ENCODE data around the gene CLASP1. TPM values are rescaled to one million over a fixed set of nuclear protein-coding genes. Genes with fewer than 3 reads are reported as not detected.
"Not testable (repeated sequence)": the region's sequence is repeated elsewhere in the genome, so short reads cannot be mapped to it uniquely, and the experiment has no call there.

The CLASP1 gene
- total and polyA plus RNA-seq, 2 donors, result 25.4 to 109 TPM

- no peak overlapping the region for H3K27ac ChIP-seq (ENCODE audit: low read depth)
- no peaks in the 10 kb centered on the region for H3K4me1 ChIP-seq (ENCODE audit: insufficient read depth)
- no peak for DNase-seq (ENCODE audit: extremely low spot score)
- H3K4me3 ChIP-seq (ENCODE audit: low read depth, low read length), result no peak overlapping the region
- H3K36me3 ChIP-seq (ENCODE audit: insufficient read depth), result peaks cover 4% of the 10 kb centered on the region
- WGBS, result 95% methylated on average over 5 of the region's 5 CpGs
Measured at GRCh38 chr2:121387591-121388325, 261.5 kb downstream of the CLASP1 start.

GRCh38 chr2:121386707-121387106 is 262.6 kb downstream of the CLASP1 start:
- peaks cover 4% of the 10 kb centered on the region for H3K36me3 ChIP-seq (ENCODE audit: insufficient read depth)
- no peak overlapping the region for H3K27ac ChIP-seq (ENCODE audit: low read depth)
- WGBS, result 58% methylated on average over 2 of the region's 2 CpGs
- H3K4me1 ChIP-seq (ENCODE audit: insufficient read depth), result no peaks in the 10 kb centered on the region
- no peak overlapping the region for H3K4me3 ChIP-seq (ENCODE audit: low read depth, low read length)
- DNase-seq (ENCODE audit: extremely low spot score), result no peak

GRCh38 chr2:121386102-121386501 is 263.2 kb downstream of the CLASP1 start:
- Histone ChIP-seq H3K36me3 (ENCODE audit: insufficient read depth) (peaks cover 4% of the 10 kb centered on the region), H3K4me1 (ENCODE audit: insufficient read depth) (no peaks in the 10 kb centered on the region), H3K27ac (ENCODE audit: low read depth) (no peak overlapping the region), H3K4me3 (ENCODE audit: low read depth, low read length) (no peak overlapping the region)
- no peak for DNase-seq (ENCODE audit: extremely low spot score)

GRCh38 chr2:121382744-121383143 is 266.5 kb downstream of the CLASP1 start:
- H3K27ac ChIP-seq (ENCODE audit: low read depth), result no peak overlapping the region
- H3K36me3 ChIP-seq (ENCODE audit: insufficient read depth), result peaks cover 5% of the 10 kb centered on the region
- 85% methylated on average over 4 of the region's 4 CpGs for WGBS
- H3K4me1 ChIP-seq (ENCODE audit: insufficient read depth), result no peaks in the 10 kb centered on the region
- no peak for DNase-seq (ENCODE audit: extremely low spot score)
- H3K4me3 ChIP-seq (ENCODE audit: low read depth, low read length), result no peak overlapping the region

- DNase-seq (ENCODE audit: extremely low spot score), result no peak
- no peaks in the 10 kb centered on the region for H3K4me1 ChIP-seq (ENCODE audit: insufficient read depth)
- 60% methylated on average over 5 of the region's 5 CpGs for WGBS
- peaks cover 4% of the 10 kb centered on the region for H3K36me3 ChIP-seq (ENCODE audit: insufficient read depth)
- H3K4me3 ChIP-seq (ENCODE audit: low read depth, low read length), result no peak overlapping the region
- no peak overlapping the region for H3K27ac ChIP-seq (ENCODE audit: low read depth)
Measured at GRCh38 chr2:121377646-121378045, 271.6 kb downstream of the CLASP1 start.

- H3K36me3 ChIP-seq (ENCODE audit: insufficient read depth), result peaks cover 4% of the 10 kb centered on the region
- no peaks in the 10 kb centered on the region for H3K4me1 ChIP-seq (ENCODE audit: insufficient read depth)
- DNase-seq (ENCODE audit: extremely low spot score), result no peak
- 89% methylated on average over 5 of the region's 5 CpGs for WGBS
- H3K4me3 ChIP-seq (ENCODE audit: low read depth, low read length), result no peak overlapping the region
- H3K27ac ChIP-seq (ENCODE audit: low read depth), result no peak overlapping the region
Measured at GRCh38 chr2:121376535-121377250, 272.6 kb downstream of the CLASP1 start.

- no peak for DNase-seq (ENCODE audit: extremely low spot score)
- Histone ChIP-seq H3K36me3 (ENCODE audit: insufficient read depth) (peaks cover 3% of the 10 kb centered on the region), H3K4me1 (ENCODE audit: insufficient read depth) (no peaks in the 10 kb centered on the region), H3K4me3 (ENCODE audit: low read depth, low read length) (no peak overlapping the region), H3K27ac (ENCODE audit: low read depth) (no peak overlapping the region)
- WGBS, result 87% methylated on average over 3 of the region's 3 CpGs
Measured at GRCh38 chr2:121375621-121376159, 273.6 kb downstream of the CLASP1 start.

GRCh38 chr2:121374412-121375075 is 274.7 kb downstream of the CLASP1 start:
- H3K27ac ChIP-seq (ENCODE audit: low read depth); H3K4me1 ChIP-seq (ENCODE audit: insufficient read depth); H3K4me3 ChIP-seq (ENCODE audit: low read depth, low read length); H3K36me3 ChIP-seq (ENCODE audit: insufficient read depth); DNase-seq (ENCODE audit: extremely low spot score): not testable (repeated sequence)
- WGBS, result 98% methylated on average over 5 of the region's 5 CpGs

- Histone ChIP-seq H3K4me3 (ENCODE audit: low read depth, low read length) (no peak overlapping the region), H3K27ac (ENCODE audit: low read depth) (no peak overlapping the region), H3K4me1 (ENCODE audit: insufficient read depth) (no peaks in the 10 kb centered on the region), H3K36me3 (ENCODE audit: insufficient read depth) (peaks cover 3% of the 10 kb centered on the region)
- no peak for DNase-seq (ENCODE audit: extremely low spot score)
- 96% methylated on average over 7 of the region's 7 CpGs for WGBS
Measured at GRCh38 chr2:121372721-121373353, 276.4 kb downstream of the CLASP1 start.

GRCh38 chr2:121372082-121372481 is 277.2 kb downstream of the CLASP1 start:
- no peak for DNase-seq (ENCODE audit: extremely low spot score)
- Histone ChIP-seq H3K4me3 (ENCODE audit: low read depth, low read length) (no peak overlapping the region), H3K4me1 (ENCODE audit: insufficient read depth) (no peaks in the 10 kb centered on the region), H3K36me3 (ENCODE audit: insufficient read depth) (peaks cover 5% of the 10 kb centered on the region), H3K27ac (ENCODE audit: low read depth) (no peak overlapping the region)

- no peak for DNase-seq (ENCODE audit: extremely low spot score)
- H3K36me3 ChIP-seq (ENCODE audit: insufficient read depth), result peaks cover 2% of the 10 kb centered on the region
- no peaks in the 10 kb centered on the region for H3K4me1 ChIP-seq (ENCODE audit: insufficient read depth)
- no peak overlapping the region for H3K4me3 ChIP-seq (ENCODE audit: low read depth, low read length)
- H3K27ac ChIP-seq (ENCODE audit: low read depth), result no peak overlapping the region
Measured at GRCh38 chr2:121368836-121369235, 280.4 kb downstream of the CLASP1 start.

GRCh38 chr2:121368155-121368554 is 281.1 kb downstream of the CLASP1 start:
- Histone ChIP-seq H3K27ac (ENCODE audit: low read depth) (no peak overlapping the region), H3K4me3 (ENCODE audit: low read depth, low read length) (no peak overlapping the region), H3K4me1 (ENCODE audit: insufficient read depth) (no peaks in the 10 kb centered on the region), H3K36me3 (ENCODE audit: insufficient read depth) (peaks cover 2% of the 10 kb centered on the region)
- WGBS, result 94% methylated on average over 7 of the region's 7 CpGs
- no peak for DNase-seq (ENCODE audit: extremely low spot score)

- no peaks in the 10 kb centered on the region for H3K4me1 ChIP-seq (ENCODE audit: insufficient read depth)
- no peak overlapping the region for H3K4me3 ChIP-seq (ENCODE audit: low read depth, low read length)
- 95% methylated on average over 26 of the region's 26 CpGs for WGBS
- H3K27ac ChIP-seq (ENCODE audit: low read depth), result no peak overlapping the region
- no peak for DNase-seq (ENCODE audit: extremely low spot score)
- H3K36me3 ChIP-seq (ENCODE audit: insufficient read depth), result peaks cover 2% of the 10 kb centered on the region
Measured at GRCh38 chr2:121367246-121367900, 281.9 kb downstream of the CLASP1 start.
